HepG2 (cell line): ENCODE data around the gene VWCE. TPM values are rescaled to one million over a fixed set of nuclear protein-coding genes. Genes with fewer than 3 reads are reported as not detected.

Experiments
- ARHGAP35 ChIP-seq: sonication (generic); formaldehyde crosslinking; IDR thresholded peaks from 2 replicates; pipeline ENCODE4 v1.9.0; 2022; ENCODE audit warnings: mild to moderate bottlenecking, inconsistent platforms, moderate library complexity, missing genetic modification reagents, borderline replicate concordance
- FOSL1 ChIP-seq: sonication (generic); formaldehyde crosslinking; IDR thresholded peaks from 2 replicates; pipeline ENCODE4 v1.9.0; 2021; ENCODE audit warnings: missing genetic modification reagents, borderline replicate concordance
- NKX3-1 ChIP-seq: sonication (generic); formaldehyde crosslinking; IDR thresholded peaks from 2 replicates; pipeline ENCODE4 v1.5.0; 2020; ENCODE audit warnings: missing genetic modification reagents
- SMAD9 ChIP-seq: sonication (generic); formaldehyde crosslinking; IDR thresholded peaks from 2 replicates; pipeline ENCODE4 v1.5.1; 2020; ENCODE audit warnings: mild to moderate bottlenecking, missing genetic modification reagents
- TBX2 ChIP-seq: sonication (generic); formaldehyde crosslinking; IDR thresholded peaks from 2 replicates; pipeline ENCODE4 v1.5.0; 2020; ENCODE audit warnings: missing genetic modification reagents, mild to moderate bottlenecking, borderline replicate concordance
- TEAD3 ChIP-seq: optimal IDR thresholded peaks from 2 replicates; pipeline ENCODE3; 2016; ENCODE audit warnings: borderline replicate concordance
- TGIF2 ChIP-seq: IDR thresholded peaks from 2 replicates; pipeline ENCODE4 v1.6.1; 2016; ENCODE audit warnings: control low read depth, missing compliant biosample characterization
- ZBTB21 ChIP-seq: sonication (generic); formaldehyde crosslinking; IDR thresholded peaks from 2 replicates; pipeline ENCODE4 v1.4.0; 2020; ENCODE audit warnings: missing genetic modification reagents
- ZNF12 ChIP-seq: sonication (generic); formaldehyde crosslinking; IDR thresholded peaks from 2 replicates; pipeline ENCODE4 v1.5.0; 2020; ENCODE audit warnings: missing genetic modification reagents
- ZNF367 ChIP-seq: sonication (generic); formaldehyde crosslinking; IDR thresholded peaks from 2 replicates; pipeline ENCODE4 v1.4.0; 2020; ENCODE audit warnings: missing genetic modification reagents, borderline replicate concordance
- ZNF383 ChIP-seq: sonication (generic); formaldehyde crosslinking; IDR thresholded peaks from 2 replicates; pipeline ENCODE4 v1.4.0; 2020; ENCODE audit warnings: missing genetic modification reagents, mild to moderate bottlenecking, borderline replicate concordance
- ZNF441 ChIP-seq: sonication (generic); formaldehyde crosslinking; IDR thresholded peaks from 2 replicates; pipeline ENCODE4 v1.7.0; 2021; ENCODE audit warnings: missing genetic modification reagents, borderline replicate concordance
- ZNF614 ChIP-seq: IDR thresholded peaks from 2 replicates; pipeline ENCODE4 v1.6.1; 2018; ENCODE audit warnings: missing biosample characterization, missing genetic modification reagents, inconsistent platforms, borderline replicate concordance
- ZNF879 ChIP-seq: sonication (generic); formaldehyde crosslinking; IDR thresholded peaks from 2 replicates; pipeline ENCODE4 v1.8.1; 2023; ENCODE audit warnings: missing genetic modification reagents
- polyA plus RNA-seq, 8 experiments: library from polyadenylated mRNA; depleted of rRNA in 3 of 8; stranded (reverse) in 7 of 8; unstranded in 1 of 8; fragments of >200 nt; fragmentation: Illumina TruSeq in 4 of 8; extraction: Trizol in 4 of 8; gene quantifications; 2 replicates each; pipeline versions ENCODE4 v1.2.1 to v1.2.3, GENCODE V29; 2011 to 2016; ENCODE audit warnings: low read depth in 4 of 8, missing spikeins in 1 of 8, mixed read lengths in 1 of 8; ENCODE audit not compliant: insufficient read depth in 1 of 8
- total RNA-seq, 5 experiments: library from RNA; depleted of rRNA; stranded (reverse); fragments of >200 nt; fragmentation: Illumina TruSeq; extraction: Trizol; gene quantifications; 2 replicates each; pipeline ENCODE4 v1.2.3, GENCODE V29; 2016; ENCODE audit warnings: low read depth in 1 of 5
- TF ChIP-seq, protein P1 (sequence below): sonication (generic); formaldehyde crosslinking; IDR thresholded peaks from 2 replicates; pipeline ENCODE4 v1.8.0; 2022; ENCODE audit warnings: mild to moderate bottlenecking, missing genetic modification reagents, borderline replicate concordance
- TF ChIP-seq, protein P2 (sequence below): sonication (generic); formaldehyde crosslinking; IDR thresholded peaks from 2 replicates; pipeline ENCODE4 v1.4.0; 2020; ENCODE audit warnings: missing genetic modification reagents
- TF ChIP-seq, protein P3 (sequence below): sonication (generic); formaldehyde crosslinking; IDR thresholded peaks from 2 replicates; pipeline ENCODE4 v1.4.0; 2020; ENCODE audit warnings: missing genetic modification reagents
- TF ChIP-seq, protein P4 (sequence below): IDR thresholded peaks from 2 replicates; pipeline ENCODE4 v1.6.1; 2016; ENCODE audit warnings: low read depth, control low read depth

The VWCE gene
- total and polyA plus RNA-seq, 2 of the 13 experiments (the other 11 are each of a cell fraction or from before 2014, with no cell fraction given), result 27.6 to 58.3 TPM

DNA sequence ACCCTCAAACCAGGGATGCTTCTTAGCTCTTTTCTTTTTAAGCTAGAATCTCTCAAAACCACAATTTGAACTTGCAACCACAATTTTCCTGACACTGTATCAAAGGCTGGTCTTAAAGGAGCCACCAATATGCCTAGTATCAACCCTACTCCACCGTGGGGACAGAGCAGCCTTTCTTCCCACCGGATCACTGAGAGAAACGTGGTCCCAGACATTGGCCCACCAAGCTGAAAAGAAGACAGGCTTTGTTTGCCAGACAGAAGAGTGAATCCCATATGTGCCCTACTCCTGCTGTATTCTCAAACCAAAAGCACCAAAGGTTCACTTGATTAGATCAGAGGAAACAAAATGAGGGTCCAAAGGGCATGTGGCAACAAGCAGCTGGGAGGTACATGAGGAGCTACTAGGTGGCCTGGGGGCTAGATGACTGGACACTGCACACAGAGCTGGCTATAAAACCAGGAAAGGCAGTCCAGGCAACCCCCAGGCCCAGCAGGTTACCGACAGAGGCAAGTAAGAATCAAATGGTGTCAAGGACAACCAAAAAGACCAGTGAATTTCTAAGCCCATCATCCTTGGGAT, 3.6 kb upstream of the VWCE start (continued):
- TF ChIP-seq ARHGAP35, result no peak
- TF ChIP-seq TBX2 (CRISPR knock-in tag), result peak; percentile 61; the same call in 1 of the 2 replicates
- TF ChIP-seq TGIF2, result peak; percentile 62; the same call in 1 of the 2 replicates
- no peak for TF ChIP-seq FOSL1
- no peak for TF ChIP-seq NKX3-1
- no peak for TF ChIP-seq ZNF879 (CRISPR knock-in tag)
- TF ChIP-seq, protein P1, sequence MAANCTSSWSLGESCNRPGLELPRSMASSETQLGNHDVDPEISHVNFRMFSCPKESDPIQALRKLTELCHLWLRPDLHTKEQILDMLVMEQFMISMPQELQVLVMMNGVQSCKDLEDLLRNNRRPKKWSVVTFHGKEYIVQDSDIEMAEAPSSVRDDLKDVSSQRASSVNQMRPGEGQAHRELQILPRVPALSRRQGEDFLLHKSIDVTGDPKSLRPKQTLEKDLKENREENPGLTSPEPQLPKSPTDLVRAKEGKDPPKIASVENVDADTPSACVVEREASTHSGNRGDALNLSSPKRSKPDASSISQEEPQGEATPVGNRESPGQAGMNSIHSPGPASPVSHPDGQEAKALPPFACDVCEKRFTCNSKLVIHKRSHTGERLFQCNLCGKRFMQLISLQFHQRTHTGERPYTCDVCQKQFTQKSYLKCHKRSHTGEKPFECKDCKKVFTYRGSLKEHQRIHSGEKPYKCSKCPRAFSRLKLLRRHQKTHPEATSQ (CRISPR knock-in tag), result no peak
- no peak for TF ChIP-seq ZNF12 (CRISPR knock-in tag)
- peak; percentile 44 for TF ChIP-seq TEAD3 (CRISPR knock-in tag)
- 0 out of 2 replicates have a peak, but pooled peaks have one; percentile 61 for TF ChIP-seq ZNF441
- peak; percentile 97 for TF ChIP-seq ZNF614 (CRISPR knock-in tag)
- no peak for TF ChIP-seq ZBTB21 (CRISPR knock-in tag)
- no peak for TF ChIP-seq ZNF367 (CRISPR knock-in tag)
- TF ChIP-seq ZNF383, result no peak
- TF ChIP-seq SMAD9 (CRISPR knock-in tag), result no peak
- TF ChIP-seq, protein P2, sequence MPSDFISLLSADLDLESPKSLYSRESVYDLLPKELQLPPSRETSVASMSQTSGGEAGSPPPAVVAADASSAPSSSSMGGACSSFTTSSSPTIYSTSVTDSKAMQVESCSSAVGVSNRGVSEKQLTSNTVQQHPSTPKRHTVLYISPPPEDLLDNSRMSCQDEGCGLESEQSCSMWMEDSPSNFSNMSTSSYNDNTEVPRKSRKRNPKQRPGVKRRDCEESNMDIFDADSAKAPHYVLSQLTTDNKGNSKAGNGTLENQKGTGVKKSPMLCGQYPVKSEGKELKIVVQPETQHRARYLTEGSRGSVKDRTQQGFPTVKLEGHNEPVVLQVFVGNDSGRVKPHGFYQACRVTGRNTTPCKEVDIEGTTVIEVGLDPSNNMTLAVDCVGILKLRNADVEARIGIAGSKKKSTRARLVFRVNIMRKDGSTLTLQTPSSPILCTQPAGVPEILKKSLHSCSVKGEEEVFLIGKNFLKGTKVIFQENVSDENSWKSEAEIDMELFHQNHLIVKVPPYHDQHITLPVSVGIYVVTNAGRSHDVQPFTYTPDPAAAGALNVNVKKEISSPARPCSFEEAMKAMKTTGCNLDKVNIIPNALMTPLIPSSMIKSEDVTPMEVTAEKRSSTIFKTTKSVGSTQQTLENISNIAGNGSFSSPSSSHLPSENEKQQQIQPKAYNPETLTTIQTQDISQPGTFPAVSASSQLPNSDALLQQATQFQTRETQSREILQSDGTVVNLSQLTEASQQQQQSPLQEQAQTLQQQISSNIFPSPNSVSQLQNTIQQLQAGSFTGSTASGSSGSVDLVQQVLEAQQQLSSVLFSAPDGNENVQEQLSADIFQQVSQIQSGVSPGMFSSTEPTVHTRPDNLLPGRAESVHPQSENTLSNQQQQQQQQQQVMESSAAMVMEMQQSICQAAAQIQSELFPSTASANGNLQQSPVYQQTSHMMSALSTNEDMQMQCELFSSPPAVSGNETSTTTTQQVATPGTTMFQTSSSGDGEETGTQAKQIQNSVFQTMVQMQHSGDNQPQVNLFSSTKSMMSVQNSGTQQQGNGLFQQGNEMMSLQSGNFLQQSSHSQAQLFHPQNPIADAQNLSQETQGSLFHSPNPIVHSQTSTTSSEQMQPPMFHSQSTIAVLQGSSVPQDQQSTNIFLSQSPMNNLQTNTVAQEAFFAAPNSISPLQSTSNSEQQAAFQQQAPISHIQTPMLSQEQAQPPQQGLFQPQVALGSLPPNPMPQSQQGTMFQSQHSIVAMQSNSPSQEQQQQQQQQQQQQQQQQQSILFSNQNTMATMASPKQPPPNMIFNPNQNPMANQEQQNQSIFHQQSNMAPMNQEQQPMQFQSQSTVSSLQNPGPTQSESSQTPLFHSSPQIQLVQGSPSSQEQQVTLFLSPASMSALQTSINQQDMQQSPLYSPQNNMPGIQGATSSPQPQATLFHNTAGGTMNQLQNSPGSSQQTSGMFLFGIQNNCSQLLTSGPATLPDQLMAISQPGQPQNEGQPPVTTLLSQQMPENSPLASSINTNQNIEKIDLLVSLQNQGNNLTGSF (CRISPR knock-in tag), result no peak
- TF ChIP-seq, protein P3, sequence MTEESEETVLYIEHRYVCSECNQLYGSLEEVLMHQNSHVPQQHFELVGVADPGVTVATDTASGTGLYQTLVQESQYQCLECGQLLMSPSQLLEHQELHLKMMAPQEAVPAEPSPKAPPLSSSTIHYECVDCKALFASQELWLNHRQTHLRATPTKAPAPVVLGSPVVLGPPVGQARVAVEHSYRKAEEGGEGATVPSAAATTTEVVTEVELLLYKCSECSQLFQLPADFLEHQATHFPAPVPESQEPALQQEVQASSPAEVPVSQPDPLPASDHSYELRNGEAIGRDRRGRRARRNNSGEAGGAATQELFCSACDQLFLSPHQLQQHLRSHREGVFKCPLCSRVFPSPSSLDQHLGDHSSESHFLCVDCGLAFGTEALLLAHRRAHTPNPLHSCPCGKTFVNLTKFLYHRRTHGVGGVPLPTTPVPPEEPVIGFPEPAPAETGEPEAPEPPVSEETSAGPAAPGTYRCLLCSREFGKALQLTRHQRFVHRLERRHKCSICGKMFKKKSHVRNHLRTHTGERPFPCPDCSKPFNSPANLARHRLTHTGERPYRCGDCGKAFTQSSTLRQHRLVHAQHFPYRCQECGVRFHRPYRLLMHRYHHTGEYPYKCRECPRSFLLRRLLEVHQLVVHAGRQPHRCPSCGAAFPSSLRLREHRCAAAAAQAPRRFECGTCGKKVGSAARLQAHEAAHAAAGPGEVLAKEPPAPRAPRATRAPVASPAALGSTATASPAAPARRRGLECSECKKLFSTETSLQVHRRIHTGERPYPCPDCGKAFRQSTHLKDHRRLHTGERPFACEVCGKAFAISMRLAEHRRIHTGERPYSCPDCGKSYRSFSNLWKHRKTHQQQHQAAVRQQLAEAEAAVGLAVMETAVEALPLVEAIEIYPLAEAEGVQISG, result peak; percentile 48; the same call in 1 of the 2 replicates
- TF ChIP-seq, protein P4, sequence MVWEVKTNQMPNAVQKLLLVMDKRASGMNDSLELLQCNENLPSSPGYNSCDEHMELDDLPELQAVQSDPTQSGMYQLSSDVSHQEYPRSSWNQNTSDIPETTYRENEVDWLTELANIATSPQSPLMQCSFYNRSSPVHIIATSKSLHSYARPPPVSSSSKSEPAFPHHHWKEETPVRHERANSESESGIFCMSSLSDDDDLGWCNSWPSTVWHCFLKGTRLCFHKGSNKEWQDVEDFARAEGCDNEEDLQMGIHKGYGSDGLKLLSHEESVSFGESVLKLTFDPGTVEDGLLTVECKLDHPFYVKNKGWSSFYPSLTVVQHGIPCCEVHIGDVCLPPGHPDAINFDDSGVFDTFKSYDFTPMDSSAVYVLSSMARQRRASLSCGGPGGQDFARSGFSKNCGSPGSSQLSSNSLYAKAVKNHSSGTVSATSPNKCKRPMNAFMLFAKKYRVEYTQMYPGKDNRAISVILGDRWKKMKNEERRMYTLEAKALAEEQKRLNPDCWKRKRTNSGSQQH (CRISPR knock-in tag), result no peak
